Choroid plexus epithelial cell (primary cell): Measurements from ENCODE around the gene CTNNA2.

Experiments used
- DNase-seq: peaks from one replicate; pipeline ENCODE4 v3.0.0-alpha.2; 2010; ENCODE audit warnings: low read depth
- H3K4me3 ChIP-seq: 2 replicates; pipeline ENCODE4 v1.5.1; 2011; ENCODE audit warnings: low read depth, mild to moderate bottlenecking, control low read depth, low read length, moderate library complexity
- TF ChIP-seq, protein P1 (sequence below): conservative IDR thresholded peaks from 2 replicates; pipeline ENCODE4 v1.5.1; 2011; ENCODE audit warnings: low read depth, mild to moderate bottlenecking, control low read depth, inconsistent platforms, low read length, moderate library complexity

Gene CTNNA2

DNA sequence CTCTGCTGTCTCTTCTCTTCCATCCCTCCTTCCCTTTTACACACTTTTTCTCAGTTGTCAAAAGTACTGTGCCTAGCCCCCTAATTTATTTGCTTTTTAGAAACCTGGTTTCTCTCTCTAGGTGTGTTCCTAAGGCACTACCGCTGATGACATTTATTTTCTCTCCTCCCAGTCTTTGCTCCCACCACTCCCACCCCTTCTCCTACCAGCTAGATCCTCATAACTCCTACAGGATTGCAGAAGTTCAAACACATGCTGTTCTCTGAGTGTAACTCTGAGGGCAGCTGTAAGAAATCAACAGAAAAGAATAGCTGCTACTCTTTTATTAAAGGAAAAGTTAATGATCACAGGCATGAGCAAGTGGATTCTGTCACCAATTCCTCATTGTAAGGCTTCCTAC is 814.0 kb downstream of the CTNNA2 start:
- no peak overlapping the region for H3K4me3 ChIP-seq
- DNase-seq, result no peak
- TF ChIP-seq, protein P1, sequence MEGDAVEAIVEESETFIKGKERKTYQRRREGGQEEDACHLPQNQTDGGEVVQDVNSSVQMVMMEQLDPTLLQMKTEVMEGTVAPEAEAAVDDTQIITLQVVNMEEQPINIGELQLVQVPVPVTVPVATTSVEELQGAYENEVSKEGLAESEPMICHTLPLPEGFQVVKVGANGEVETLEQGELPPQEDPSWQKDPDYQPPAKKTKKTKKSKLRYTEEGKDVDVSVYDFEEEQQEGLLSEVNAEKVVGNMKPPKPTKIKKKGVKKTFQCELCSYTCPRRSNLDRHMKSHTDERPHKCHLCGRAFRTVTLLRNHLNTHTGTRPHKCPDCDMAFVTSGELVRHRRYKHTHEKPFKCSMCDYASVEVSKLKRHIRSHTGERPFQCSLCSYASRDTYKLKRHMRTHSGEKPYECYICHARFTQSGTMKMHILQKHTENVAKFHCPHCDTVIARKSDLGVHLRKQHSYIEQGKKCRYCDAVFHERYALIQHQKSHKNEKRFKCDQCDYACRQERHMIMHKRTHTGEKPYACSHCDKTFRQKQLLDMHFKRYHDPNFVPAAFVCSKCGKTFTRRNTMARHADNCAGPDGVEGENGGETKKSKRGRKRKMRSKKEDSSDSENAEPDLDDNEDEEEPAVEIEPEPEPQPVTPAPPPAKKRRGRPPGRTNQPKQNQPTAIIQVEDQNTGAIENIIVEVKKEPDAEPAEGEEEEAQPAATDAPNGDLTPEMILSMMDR, result no peak

DNA sequence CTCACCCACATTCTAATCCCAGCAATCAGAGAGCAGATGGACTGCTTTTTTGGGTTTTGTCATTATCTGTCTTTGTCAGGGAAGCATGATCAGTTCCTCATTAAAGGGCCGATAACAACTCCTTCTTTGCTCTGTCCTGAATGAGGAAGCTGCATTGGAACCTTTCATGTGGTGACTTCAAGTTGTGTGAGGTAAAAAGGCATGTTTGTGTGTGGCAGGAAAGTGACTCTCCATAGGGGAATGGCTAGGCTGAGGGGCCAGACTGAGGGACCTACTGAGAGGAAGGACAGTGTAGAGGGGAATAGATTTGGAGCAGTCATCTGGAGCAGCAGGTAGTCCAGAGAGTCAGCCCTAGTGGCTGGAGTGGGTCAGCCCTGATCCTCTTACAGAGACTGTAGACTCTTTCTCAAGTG is 815.3 kb downstream of the CTNNA2 start:
- TF ChIP-seq, protein P1, result no peak
- no peak for DNase-seq
- H3K4me3 ChIP-seq, result no peak overlapping the region

DNA sequence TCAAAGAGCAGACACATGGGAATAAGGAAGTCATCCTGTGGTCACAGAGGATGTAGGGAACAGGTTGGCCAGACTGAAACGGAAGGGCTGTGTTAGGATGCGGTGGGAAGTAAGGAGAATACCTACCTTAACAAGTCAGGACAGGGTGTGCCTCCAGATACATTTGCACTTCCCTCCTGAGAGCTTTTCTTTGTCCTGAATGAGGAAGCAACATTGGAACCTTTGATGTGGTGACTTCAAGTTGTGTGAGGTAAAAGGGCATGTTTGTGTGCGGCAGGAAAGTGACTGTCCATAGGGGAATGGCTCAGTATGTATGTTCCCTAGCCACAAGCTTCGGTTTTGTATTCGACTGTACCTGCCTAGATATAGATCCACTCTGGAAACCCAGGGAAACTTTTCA is 816.6 kb downstream of the CTNNA2 start:
- no peak overlapping the region for H3K4me3 ChIP-seq
- TF ChIP-seq, protein P1, result no peak
- DNase-seq, result no peak

DNA sequence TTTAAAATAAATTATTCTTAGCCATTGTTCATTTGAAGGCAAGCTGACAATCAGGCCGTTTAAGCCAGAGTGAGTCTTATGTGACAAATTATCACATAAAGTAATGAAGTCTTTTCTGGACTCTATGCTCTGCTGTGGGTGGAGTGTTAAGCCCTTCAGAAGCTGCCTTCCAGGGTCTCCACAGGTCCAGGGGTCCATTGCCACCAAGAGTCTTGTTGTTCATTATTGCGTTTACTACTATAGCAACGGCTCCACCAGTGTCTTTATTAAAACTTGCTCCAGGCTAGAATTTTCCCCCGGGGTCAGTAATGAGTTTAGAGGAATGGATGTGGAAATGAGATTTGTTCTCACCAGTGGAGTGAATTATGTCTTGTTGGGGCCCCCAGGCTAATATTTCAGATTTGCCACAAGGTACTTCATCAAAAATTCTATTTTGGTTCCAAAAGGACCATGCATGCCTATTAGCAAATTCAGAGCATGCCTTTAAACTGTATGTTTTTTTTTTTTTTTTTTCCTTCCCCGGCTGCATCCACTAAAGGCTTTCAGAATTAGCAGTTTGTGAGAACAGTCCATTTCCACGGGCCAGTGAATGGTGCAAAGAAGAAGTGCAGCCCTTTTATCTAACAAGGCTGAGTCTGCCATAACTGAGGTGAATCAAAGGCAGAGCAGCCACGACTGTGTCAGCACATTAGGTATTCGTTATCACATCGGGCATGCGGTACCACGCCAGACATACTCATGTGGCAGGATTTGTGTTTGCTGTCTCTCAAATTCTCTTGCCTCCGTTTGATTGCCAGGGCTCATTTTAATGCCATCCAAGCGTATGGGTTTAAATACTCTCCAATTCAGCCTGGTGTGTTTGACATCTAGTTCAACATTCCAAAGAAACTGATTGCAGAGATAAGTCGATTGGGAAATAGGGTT is 817.9 kb downstream of the CTNNA2 start:
- TF ChIP-seq, protein P1, result no peak
- no peak for DNase-seq
- H3K4me3 ChIP-seq, result no peak overlapping the region

DNA sequence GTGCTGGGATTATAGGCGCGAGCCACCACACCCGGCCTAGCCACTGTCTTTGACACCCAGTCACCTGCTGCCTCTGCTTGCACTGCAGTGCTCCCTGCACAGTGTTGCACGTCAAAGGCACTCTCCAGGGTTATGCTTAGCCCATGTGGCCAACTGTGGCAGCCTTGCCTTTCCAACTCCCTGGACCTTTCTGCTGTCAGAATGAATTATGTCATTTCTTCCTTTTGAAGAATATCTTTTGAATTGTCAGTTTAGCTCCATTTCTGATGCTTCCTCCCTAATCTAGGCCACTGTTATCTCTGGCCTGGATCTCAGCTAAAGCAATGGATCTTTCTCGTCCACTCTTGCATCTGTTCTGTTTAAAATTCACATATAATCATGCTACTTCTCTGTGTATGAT is 821.0 kb downstream of the CTNNA2 start:
- TF ChIP-seq, protein P1, result no peak
- DNase-seq, result no peak
- no peak overlapping the region for H3K4me3 ChIP-seq

DNA sequence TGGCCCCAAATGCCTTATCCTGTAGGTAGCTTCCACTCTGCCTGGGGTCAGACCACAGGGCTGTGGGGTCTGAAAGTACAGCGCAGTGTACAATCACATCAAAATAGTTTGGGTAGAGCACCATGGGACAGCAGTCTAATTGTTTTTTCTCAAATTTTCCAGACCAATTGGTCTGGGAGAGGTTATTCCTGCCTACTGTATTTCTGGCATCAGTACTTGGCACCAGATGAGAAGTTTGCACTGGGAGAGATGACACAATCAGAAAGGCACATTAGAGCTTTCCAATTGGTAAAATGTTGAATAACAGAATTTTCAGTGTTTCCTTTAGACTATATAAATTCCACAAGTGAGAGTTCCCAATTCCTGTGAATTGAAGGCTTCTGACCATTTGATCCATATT is 822.6 kb downstream of the CTNNA2 start:
- no peak overlapping the region for H3K4me3 ChIP-seq
- TF ChIP-seq, protein P1, result no peak
- DNase-seq, result no peak

DNA sequence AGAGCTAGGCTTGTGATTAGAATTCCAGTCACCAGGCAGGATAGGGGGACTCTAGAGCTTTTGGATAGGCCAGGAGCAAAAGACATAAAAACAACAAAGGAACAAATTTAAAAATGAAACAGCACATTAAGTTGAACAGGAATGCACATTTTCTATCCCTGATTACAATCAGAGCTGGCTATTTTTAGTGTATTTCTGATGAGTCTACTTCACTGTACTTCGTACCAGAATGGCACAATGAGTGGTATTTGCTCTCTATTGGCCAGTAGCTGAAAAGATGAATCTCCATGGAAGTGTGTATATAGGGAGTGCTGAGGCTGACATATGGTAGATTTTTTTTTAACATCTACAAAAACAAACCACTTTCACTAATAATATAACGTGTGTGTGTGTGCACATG is 825.9 kb downstream of the CTNNA2 start:
- TF ChIP-seq, protein P1, result no peak
- no peak overlapping the region for H3K4me3 ChIP-seq
- no peak for DNase-seq
